HCT116 (cell line): Measurements from ENCODE around the gene FNIP2.

Source experiments
- CTCF ChIP-seq, 3 experiments: fragments of 200-600 bp in 1 of 3; sonication (generic) in 1 of 3; IDR thresholded peaks in 2 of 3; conservative IDR thresholded peaks in 1 of 3; 2 replicates each; pipeline ENCODE4 v1.5.1; 2012 to 2017; ENCODE audit warnings: low read depth in 2 of 3, low read length in 2 of 3, antibody characterized with exemption in 1 of 3, borderline replicate concordance in 1 of 3, control low read depth in 1 of 3, mild to moderate bottlenecking in 1 of 3, mixed read lengths in 1 of 3, mixed run types in 1 of 3, moderate library complexity in 1 of 3; ENCODE audit not compliant: insufficient read depth in 1 of 3
- EZH2 ChIP-seq: fragments of 200-600 bp; sonication (generic); IDR thresholded peaks from 2 replicates; pipeline ENCODE4 v1.6.1; 2017; ENCODE audit warnings: antibody characterized with exemption, mixed run types
- EZH2phosphoT487 ChIP-seq: fragments of 200-600 bp; IDR thresholded peaks from 2 replicates; pipeline ENCODE4 v1.6.1; 2018; ENCODE audit warnings: antibody characterized with exemption, borderline replicate concordance
- FOSL1 ChIP-seq: IDR thresholded peaks from 2 replicates; pipeline ENCODE4 v1.6.1; 2012; ENCODE audit warnings: low read depth
- JUND ChIP-seq: IDR thresholded peaks from 2 replicates; pipeline ENCODE4 v1.6.1; 2012
- MAX ChIP-seq: IDR thresholded peaks from 2 replicates; pipeline ENCODE4 v1.6.1; 2012
- POLR2A ChIP-seq: IDR thresholded peaks from 2 replicates; pipeline ENCODE4 v1.7.0; 2011; ENCODE audit warnings: borderline replicate concordance; ENCODE audit not compliant: insufficient read depth, insufficient read length; ENCODE audit errors: extremely low read depth
- POLR2AphosphoS5 ChIP-seq: IDR thresholded peaks from 2 replicates; pipeline ENCODE4 v1.6.1; 2011; ENCODE audit warnings: mild to moderate bottlenecking, low read depth, low read length, moderate library complexity
- RAD21 ChIP-seq: IDR thresholded peaks from 2 replicates; pipeline ENCODE4 v1.6.1; 2012; ENCODE audit warnings: low read depth, mild to moderate bottlenecking
- REST ChIP-seq: IDR thresholded peaks from 2 replicates; pipeline ENCODE4 v1.6.1; 2012; ENCODE audit warnings: low read depth
- SIN3A ChIP-seq: IDR thresholded peaks from 2 replicates; pipeline ENCODE4 v1.6.1; 2012; ENCODE audit warnings: low read depth
- TCF7L2 ChIP-seq: IDR thresholded peaks from 2 replicates; pipeline ENCODE4 v1.7.0; 2011; ENCODE audit warnings: borderline replicate concordance, inconsistent platforms; ENCODE audit not compliant: insufficient read depth, insufficient read length; ENCODE audit errors: extremely low read depth
- YY1 ChIP-seq: IDR thresholded peaks from 2 replicates; pipeline ENCODE4 v1.6.1; 2011; ENCODE audit warnings: low read length, low read depth, moderate library complexity, mild to moderate bottlenecking; ENCODE audit not compliant: insufficient replicate concordance; ENCODE audit errors: extremely low read depth
- ZBTB33 ChIP-seq: IDR thresholded peaks from 2 replicates; pipeline ENCODE4 v1.6.1; 2011; ENCODE audit warnings: mild to moderate bottlenecking, low read length, moderate library complexity; ENCODE audit not compliant: insufficient replicate concordance; ENCODE audit errors: extremely low read depth

- TF ChIP-seq POLR2A (no peak), CTCF (IDR thresholded peaks at IDR 0.05 in 2 of 3, conservative IDR thresholded peaks at IDR 0.05 in 1 of 3; ENCODE audit: borderline replicate concordance in 1 of 3, insufficient read depth in 1 of 3, low read depth in 2 of 3, low read length in 2 of 3) (no peak), JUND (no peak), POLR2AphosphoS5 (no peak), MAX (no peak), REST (no peak), EZH2phosphoT487 (no peak), YY1 (no peak), TCF7L2 (no peak), EZH2 (no peak), FOSL1 (no peak), RAD21 (no peak), SIN3A (no peak), ZBTB33 (no peak)
These were observed 53.5 kb downstream of the FNIP2 start for GRCh38 chr4:158822348-158822747.
